Loucy (cell line): ENCODE data around the gene STK32C.

Experiments used
- H2AFZ ChIP-seq: fragments of 200-600 bp; sonication (generic); 2 replicates; pipeline ENCODE4 v1.6.0; 2016; ENCODE audit warnings: antibody characterized with exemption, mild to moderate bottlenecking, low read length, moderate library complexity
- H3F3A ChIP-seq: fragments of 200-600 bp; 2 replicates; pipeline ENCODE4 v1.6.0; 2016; ENCODE audit warnings: antibody characterized with exemption, low read depth, mild to moderate bottlenecking
- H3K27me3 ChIP-seq: fragments of 200-600 bp; sonication (generic); 2 replicates; pipeline ENCODE4 v1.6.1; 2014; ENCODE audit warnings: low read length, mild to moderate bottlenecking; ENCODE audit not compliant: insufficient read depth, poor library complexity, severe bottlenecking
- H3K36me3 ChIP-seq: fragments of 200-600 bp; sonication (generic); 2 replicates; pipeline ENCODE4 v1.6.1; 2016; ENCODE audit warnings: low read length; ENCODE audit not compliant: insufficient read depth
- H3K4me1 ChIP-seq: fragments of 200-600 bp; sonication (generic); 2 replicates; pipeline ENCODE4 v1.5.1; 2014; ENCODE audit warnings: low read length, mild to moderate bottlenecking; ENCODE audit not compliant: insufficient read depth, poor library complexity, severe bottlenecking
- H3K4me2 ChIP-seq: fragments of 200-600 bp; sonication (generic); 2 replicates; pipeline ENCODE4 v1.6.0; 2014; ENCODE audit warnings: antibody characterized with exemption, low read length, low read depth, mild to moderate bottlenecking; ENCODE audit not compliant: poor library complexity, severe bottlenecking
- H3K4me3 ChIP-seq: fragments of 200-600 bp; sonication (generic); 2 replicates; pipeline ENCODE4 v1.5.1; 2014; ENCODE audit warnings: low read length, mild to moderate bottlenecking, mixed read lengths; ENCODE audit not compliant: poor library complexity, severe bottlenecking
- H3K79me2 ChIP-seq: fragments of 200-600 bp; sonication (generic); 2 replicates; pipeline ENCODE4 v1.6.1; 2014; ENCODE audit warnings: low read length; ENCODE audit not compliant: insufficient read depth
- H3K9ac ChIP-seq: fragments of 200-600 bp; sonication (generic); 2 replicates; pipeline ENCODE4 v1.6.0; 2014; ENCODE audit warnings: mild to moderate bottlenecking, low read depth, low read length, moderate library complexity; ENCODE audit not compliant: poor library complexity, severe bottlenecking
- H3K9me2 ChIP-seq: fragments of 200-600 bp; sonication (generic); replicated peaks from 2 replicates; pipeline ENCODE4 v1.6.1; 2016; ENCODE audit warnings: low read depth, low read length, mixed read lengths
- H3K9me3 ChIP-seq: fragments of 200-600 bp; sonication (generic); 2 replicates; pipeline ENCODE4 v1.6.1; 2014; ENCODE audit warnings: mild to moderate bottlenecking, antibody characterized with exemption, low read length, low read depth; ENCODE audit not compliant: insufficient read depth
- H4K20me1 ChIP-seq: fragments of 200-600 bp; sonication (generic); 2 replicates; pipeline ENCODE4 v1.6.0; 2014; ENCODE audit warnings: antibody characterized with exemption, low read length, mild to moderate bottlenecking; ENCODE audit not compliant: insufficient read depth, poor library complexity, severe bottlenecking
- EZH2phosphoT487 ChIP-seq: fragments of 200-600 bp; IDR thresholded peaks from 2 replicates; pipeline ENCODE4 v1.6.1; 2018; ENCODE audit warnings: antibody characterized with exemption, mild to moderate bottlenecking, moderate library complexity, borderline replicate concordance
- TF ChIP-seq, protein P1 (sequence below): fragments of 200-600 bp; sonication (generic); conservative IDR thresholded peaks from 2 replicates; pipeline ENCODE4 v1.5.1; 2014; ENCODE audit warnings: mild to moderate bottlenecking, antibody characterized with exemption, low read length

The STK32C gene

DNA sequence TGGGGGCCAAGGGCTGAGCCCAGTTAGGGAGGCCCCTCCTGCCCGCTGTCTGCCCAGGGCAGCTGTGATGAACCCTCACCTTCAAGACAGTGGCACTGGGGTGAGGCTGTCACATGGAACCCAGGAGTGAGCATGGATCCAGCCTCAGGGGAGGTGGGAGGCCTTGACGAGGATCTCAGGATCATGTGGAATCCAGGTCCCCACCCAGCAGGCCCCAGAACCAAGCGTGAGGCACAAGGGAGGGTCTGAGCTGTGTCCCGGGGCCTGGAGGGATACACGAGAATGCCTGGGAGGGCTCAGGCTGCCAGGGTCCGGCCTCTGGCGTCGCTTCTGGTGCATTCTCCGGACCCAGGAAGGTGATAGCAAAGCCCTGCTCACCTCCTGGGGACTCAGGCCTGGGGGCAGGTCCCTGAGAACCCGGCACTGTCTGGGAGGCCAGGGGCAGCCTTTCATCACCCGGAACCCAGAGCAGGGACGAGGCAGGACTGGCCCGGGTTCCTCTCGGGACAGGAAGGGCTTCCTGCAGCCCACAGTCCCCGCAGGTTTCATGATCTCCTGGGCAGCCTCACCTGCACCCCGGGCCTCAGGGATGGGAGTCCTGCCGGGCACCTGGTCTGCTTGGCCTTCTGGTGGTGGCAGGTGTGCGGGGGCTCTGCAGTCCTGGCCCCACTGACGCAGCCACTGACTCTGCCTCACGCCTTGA, 103.5 kb downstream of the STK32C start:
- Histone ChIP-seq H3K27me3 (no peaks in the 10 kb centered on the region), H3K4me3 (no peak overlapping the region), H3K9ac (no peak overlapping the region), H3K36me3 (no peaks in the 10 kb centered on the region), H3K9me3 (no peaks in the 10 kb centered on the region; the same call in 1 of the 2 replicates), H3K79me2 (no peaks in the 10 kb centered on the region), H2AFZ (no peak overlapping the region), H4K20me1 (no peaks in the 10 kb centered on the region), H3K4me1 (no peaks in the 10 kb centered on the region), H3K4me2 (no peak overlapping the region), H3K9me2 (no peaks in the 10 kb centered on the region), H3F3A (no peaks in the 10 kb centered on the region)
- TF ChIP-seq, protein P1, sequence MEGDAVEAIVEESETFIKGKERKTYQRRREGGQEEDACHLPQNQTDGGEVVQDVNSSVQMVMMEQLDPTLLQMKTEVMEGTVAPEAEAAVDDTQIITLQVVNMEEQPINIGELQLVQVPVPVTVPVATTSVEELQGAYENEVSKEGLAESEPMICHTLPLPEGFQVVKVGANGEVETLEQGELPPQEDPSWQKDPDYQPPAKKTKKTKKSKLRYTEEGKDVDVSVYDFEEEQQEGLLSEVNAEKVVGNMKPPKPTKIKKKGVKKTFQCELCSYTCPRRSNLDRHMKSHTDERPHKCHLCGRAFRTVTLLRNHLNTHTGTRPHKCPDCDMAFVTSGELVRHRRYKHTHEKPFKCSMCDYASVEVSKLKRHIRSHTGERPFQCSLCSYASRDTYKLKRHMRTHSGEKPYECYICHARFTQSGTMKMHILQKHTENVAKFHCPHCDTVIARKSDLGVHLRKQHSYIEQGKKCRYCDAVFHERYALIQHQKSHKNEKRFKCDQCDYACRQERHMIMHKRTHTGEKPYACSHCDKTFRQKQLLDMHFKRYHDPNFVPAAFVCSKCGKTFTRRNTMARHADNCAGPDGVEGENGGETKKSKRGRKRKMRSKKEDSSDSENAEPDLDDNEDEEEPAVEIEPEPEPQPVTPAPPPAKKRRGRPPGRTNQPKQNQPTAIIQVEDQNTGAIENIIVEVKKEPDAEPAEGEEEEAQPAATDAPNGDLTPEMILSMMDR = no peak
- TF ChIP-seq EZH2phosphoT487 = no peak

GRCh38 chr10:132203256-132204077, 104.3 kb downstream of the STK32C start:
- Histone ChIP-seq H3K9me3 (no peaks in the 10 kb centered on the region; the same call in 1 of the 2 replicates), H4K20me1 (no peaks in the 10 kb centered on the region), H3K79me2 (no peaks in the 10 kb centered on the region), H3K27me3 (no peaks in the 10 kb centered on the region), H3K4me3 (no peak overlapping the region), H3K4me2 (no peak overlapping the region), H3K36me3 (no peaks in the 10 kb centered on the region), H3K9me2 (no peaks in the 10 kb centered on the region), H3K9ac (no peak overlapping the region), H2AFZ (no peak overlapping the region), H3F3A (no peaks in the 10 kb centered on the region), H3K4me1 (no peaks in the 10 kb centered on the region)
- TF ChIP-seq, protein P1 = no peak
- no peak for TF ChIP-seq EZH2phosphoT487

- H4K20me1 ChIP-seq = no peaks in the 10 kb centered on the region
- no peak overlapping the region for H2AFZ ChIP-seq
- no peak overlapping the region for H3K9ac ChIP-seq
- no peaks in the 10 kb centered on the region for H3F3A ChIP-seq
- no peak overlapping the region for H3K4me2 ChIP-seq
- no peaks in the 10 kb centered on the region; the same call in 1 of the 2 replicates for H3K9me3 ChIP-seq
- no peaks in the 10 kb centered on the region for H3K27me3 ChIP-seq
- H3K36me3 ChIP-seq = no peaks in the 10 kb centered on the region
- TF ChIP-seq EZH2phosphoT487 = no peak
- TF ChIP-seq, protein P1 = no peak
- H3K4me1 ChIP-seq = no peaks in the 10 kb centered on the region
- H3K4me3 ChIP-seq = no peak overlapping the region
- no peaks in the 10 kb centered on the region for H3K9me2 ChIP-seq
- no peaks in the 10 kb centered on the region for H3K79me2 ChIP-seq
Measured at GRCh38 chr10:132202070-132202970, 105.4 kb downstream of the STK32C start.
